ENCODE results near the gene ARHGAP6.

ARHGAP6 gene

GRCh38 chrX:11429538-11430085 is 236.1 kb downstream of the ARHGAP6 start:
- no peak for DNase-seq (ENCODE audit: low spot score)

GRCh38 chrX:11427453-11428071 is 238.2 kb downstream of the ARHGAP6 start:
- no peak for DNase-seq (ENCODE audit: low spot score)

- no peak for DNase-seq (ENCODE audit: low spot score)
These were observed 238.8 kb downstream of the ARHGAP6 start for GRCh38 chrX:11426712-11427452.

- DNase-seq (ENCODE audit: low spot score), result no peak
These were observed 240.6 kb downstream of the ARHGAP6 start for GRCh38 chrX:11424903-11425674.

GRCh38 chrX:11423949-11424348 is 241.8 kb downstream of the ARHGAP6 start:
- no peak for DNase-seq (ENCODE audit: low spot score)

- no peak for DNase-seq (ENCODE audit: low spot score)
These were observed 242.3 kb downstream of the ARHGAP6 start for GRCh38 chrX:11423362-11423818.

- no peak for DNase-seq (ENCODE audit: low spot score)
These were observed 243.2 kb downstream of the ARHGAP6 start for GRCh38 chrX:11422525-11422857.

- DNase-seq (ENCODE audit: low spot score), result no peak
These were observed 243.8 kb downstream of the ARHGAP6 start for GRCh38 chrX:11421805-11422524.

- DNase-seq (ENCODE audit: low spot score), result no peak
These were observed 244.9 kb downstream of the ARHGAP6 start for GRCh38 chrX:11420851-11421250.

- no peak for DNase-seq (ENCODE audit: low spot score)
These were observed 246.6 kb downstream of the ARHGAP6 start for GRCh38 chrX:11419102-11419501.

- no peak for DNase-seq (ENCODE audit: low spot score)
These were observed 249.1 kb downstream of the ARHGAP6 start for GRCh38 chrX:11416600-11416999.

GRCh38 chrX:11414091-11414490 is 251.6 kb downstream of the ARHGAP6 start:
- DNase-seq (ENCODE audit: low spot score), result no peak

- no peak for DNase-seq (ENCODE audit: low spot score)
These were observed 252.8 kb downstream of the ARHGAP6 start for GRCh38 chrX:11412715-11413623.

GRCh38 chrX:11409957-11410356 is 255.8 kb downstream of the ARHGAP6 start:
- DNase-seq (ENCODE audit: low spot score), result no peak

- no peak for DNase-seq (ENCODE audit: low spot score)
These were observed 256.9 kb downstream of the ARHGAP6 start for GRCh38 chrX:11408783-11409182.

GRCh38 chrX:11408109-11408405 is 257.7 kb downstream of the ARHGAP6 start:
- DNase-seq (ENCODE audit: low spot score), result no peak

GRCh38 chrX:11407331-11408108 is 258.2 kb downstream of the ARHGAP6 start:
- no peak for DNase-seq (ENCODE audit: low spot score)

GRCh38 chrX:11406109-11406765 is 259.5 kb downstream of the ARHGAP6 start:
- no peak for DNase-seq (ENCODE audit: low spot score)

GRCh38 chrX:11403631-11404030 is 262.1 kb downstream of the ARHGAP6 start:
- DNase-seq (ENCODE audit: low spot score), result no peak

GRCh38 chrX:11401966-11402365 is 263.8 kb downstream of the ARHGAP6 start:
- DNase-seq (ENCODE audit: low spot score), result no peak

All from LoVo (cell line).